ENCODE results near the gene FOXN3.

The FOXN3 gene

GRCh38 chr14:89417091-89417464, at the start of gene FOXN3:
FOXN3 (minus strand) TSS chr14:89417233; CDS start chr14:89412476, 4,757 bp downstream.
- Mint-ChIP-seq H3K36me3 (ENCODE audit: low read depth) (peaks cover 58% of the 10 kb centered on the region), H3K9me3 (no peaks in the 10 kb centered on the region), H3K27ac (peak within 1 kb of the TSS; percentile 98), H3K27me3 (no peaks in the 10 kb centered on the region), H3K4me3 (peak within 1 kb of the TSS; percentile 93), H3K4me1 (ENCODE audit: low read depth) (peaks cover 60% of the 10 kb centered on the region)
- DNase-seq, result peak; percentile 88

GRCh38 chr14:89466484-89466883, 49.5 kb upstream of the FOXN3 start:
- no peak overlapping the region for H3K4me3 Mint-ChIP-seq
- peaks cover 24% of the 10 kb centered on the region for H3K36me3 Mint-ChIP-seq (ENCODE audit: low read depth)
- H3K27me3 Mint-ChIP-seq, result no peaks in the 10 kb centered on the region
- H3K27ac Mint-ChIP-seq, result peak overlapping the region; percentile 82
- peak; percentile 45 for DNase-seq
- no peaks in the 10 kb centered on the region for H3K9me3 Mint-ChIP-seq
- peaks cover 54% of the 10 kb centered on the region for H3K4me1 Mint-ChIP-seq (ENCODE audit: low read depth)

- Mint-ChIP-seq H3K4me1 (ENCODE audit: low read depth) (peaks cover 56% of the 10 kb centered on the region), H3K9me3 (no peaks in the 10 kb centered on the region), H3K36me3 (ENCODE audit: low read depth) (peaks cover 22% of the 10 kb centered on the region), H3K27ac (no peak overlapping the region), H3K4me3 (no peak overlapping the region), H3K27me3 (no peaks in the 10 kb centered on the region)
- no peak for DNase-seq
These were observed 48.8 kb upstream of the FOXN3 start for GRCh38 chr14:89465876-89466275.

- DNase-seq, result no peak
- Mint-ChIP-seq H3K4me1 (ENCODE audit: low read depth) (peaks cover 29% of the 10 kb centered on the region), H3K4me3 (no peak overlapping the region), H3K27me3 (no peaks in the 10 kb centered on the region), H3K27ac (no peak overlapping the region), H3K36me3 (ENCODE audit: low read depth) (peaks cover 24% of the 10 kb centered on the region), H3K9me3 (no peaks in the 10 kb centered on the region)
These were observed 44.2 kb upstream of the FOXN3 start for GRCh38 chr14:89461256-89461655.

GRCh38 chr14:89458713-89459420, 41.8 kb upstream of the FOXN3 start:
- H3K36me3 Mint-ChIP-seq (ENCODE audit: low read depth), result peaks cover 12% of the 10 kb centered on the region
- no peak overlapping the region for H3K4me3 Mint-ChIP-seq
- H3K4me1 Mint-ChIP-seq (ENCODE audit: low read depth), result peaks cover 21% of the 10 kb centered on the region
- H3K27ac Mint-ChIP-seq, result peak overlapping the region; percentile 5
- DNase-seq, result no peak
- H3K9me3 Mint-ChIP-seq, result no peaks in the 10 kb centered on the region
- no peaks in the 10 kb centered on the region for H3K27me3 Mint-ChIP-seq

- no peak overlapping the region for H3K4me3 Mint-ChIP-seq
- H3K36me3 Mint-ChIP-seq (ENCODE audit: low read depth), result peaks cover 16% of the 10 kb centered on the region
- peaks cover 17% of the 10 kb centered on the region for H3K4me1 Mint-ChIP-seq (ENCODE audit: low read depth)
- no peak for DNase-seq
- no peaks in the 10 kb centered on the region for H3K27me3 Mint-ChIP-seq
- H3K9me3 Mint-ChIP-seq, result no peaks in the 10 kb centered on the region
- H3K27ac Mint-ChIP-seq, result no peak overlapping the region
These were observed 40.0 kb upstream of the FOXN3 start for GRCh38 chr14:89457007-89457406.

- no peak overlapping the region for H3K27ac Mint-ChIP-seq
- H3K27me3 Mint-ChIP-seq, result no peaks in the 10 kb centered on the region
- H3K4me1 Mint-ChIP-seq (ENCODE audit: low read depth), result peaks cover 13% of the 10 kb centered on the region
- no peak overlapping the region for H3K4me3 Mint-ChIP-seq
- H3K9me3 Mint-ChIP-seq, result no peaks in the 10 kb centered on the region
- H3K36me3 Mint-ChIP-seq (ENCODE audit: low read depth), result peaks cover 16% of the 10 kb centered on the region
- DNase-seq, result no peak
These were observed 38.4 kb upstream of the FOXN3 start for GRCh38 chr14:89455412-89455811.

GRCh38 chr14:89454996-89455395, 38.0 kb upstream of the FOXN3 start:
- DNase-seq, result no peak
- H3K4me1 Mint-ChIP-seq (ENCODE audit: low read depth), result peaks cover 12% of the 10 kb centered on the region
- H3K36me3 Mint-ChIP-seq (ENCODE audit: low read depth), result peaks cover 12% of the 10 kb centered on the region
- no peak overlapping the region for H3K27ac Mint-ChIP-seq
- no peak overlapping the region for H3K4me3 Mint-ChIP-seq
- no peaks in the 10 kb centered on the region for H3K9me3 Mint-ChIP-seq
- H3K27me3 Mint-ChIP-seq, result no peaks in the 10 kb centered on the region

GRCh38 chr14:89452281-89452680, 35.2 kb upstream of the FOXN3 start:
- Mint-ChIP-seq H3K27ac (peak overlapping the region; percentile 18), H3K36me3 (ENCODE audit: low read depth) (peaks cover 12% of the 10 kb centered on the region), H3K4me3 (no peak overlapping the region), H3K9me3 (no peaks in the 10 kb centered on the region), H3K27me3 (no peaks in the 10 kb centered on the region), H3K4me1 (ENCODE audit: low read depth) (peaks cover 26% of the 10 kb centered on the region)
- DNase-seq, result no peak

GRCh38 chr14:89451229-89451628, 34.2 kb upstream of the FOXN3 start:
- Mint-ChIP-seq H3K27me3 (no peaks in the 10 kb centered on the region), H3K4me3 (no peak overlapping the region), H3K9me3 (no peaks in the 10 kb centered on the region), H3K36me3 (ENCODE audit: low read depth) (peaks cover 16% of the 10 kb centered on the region), H3K27ac (peak overlapping the region; percentile 19), H3K4me1 (ENCODE audit: low read depth) (peaks cover 36% of the 10 kb centered on the region)
- no peak for DNase-seq

- H3K4me3 Mint-ChIP-seq, result peak overlapping the region; percentile 18
- no peak for DNase-seq
- H3K4me1 Mint-ChIP-seq (ENCODE audit: low read depth), result peaks cover 68% of the 10 kb centered on the region
- peaks cover 18% of the 10 kb centered on the region for H3K36me3 Mint-ChIP-seq (ENCODE audit: low read depth)
- H3K27me3 Mint-ChIP-seq, result no peaks in the 10 kb centered on the region
- H3K9me3 Mint-ChIP-seq, result peaks cover 6% of the 10 kb centered on the region
- peak overlapping the region; percentile 82 for H3K27ac Mint-ChIP-seq
These were observed 30.3 kb upstream of the FOXN3 start for GRCh38 chr14:89447182-89447944.

- Mint-ChIP-seq H3K4me3 (peak overlapping the region; percentile 38), H3K27me3 (no peaks in the 10 kb centered on the region), H3K4me1 (ENCODE audit: low read depth) (peaks cover 75% of the 10 kb centered on the region), H3K27ac (peak overlapping the region; percentile 94), H3K36me3 (ENCODE audit: low read depth) (peaks cover 20% of the 10 kb centered on the region), H3K9me3 (peaks cover 8% of the 10 kb centered on the region)
- peak; percentile 57 for DNase-seq
These were observed 28.4 kb upstream of the FOXN3 start for GRCh38 chr14:89445273-89445973.

GRCh38 chr14:89444516-89445125, 27.6 kb upstream of the FOXN3 start:
- peak overlapping the region; percentile 20 for H3K4me3 Mint-ChIP-seq
- DNase-seq, result no peak
- no peaks in the 10 kb centered on the region for H3K27me3 Mint-ChIP-seq
- peaks cover 20% of the 10 kb centered on the region for H3K36me3 Mint-ChIP-seq (ENCODE audit: low read depth)
- H3K9me3 Mint-ChIP-seq, result peaks cover 8% of the 10 kb centered on the region
- peak overlapping the region; percentile 94 for H3K27ac Mint-ChIP-seq
- H3K4me1 Mint-ChIP-seq (ENCODE audit: low read depth), result peaks cover 75% of the 10 kb centered on the region

GRCh38 chr14:89444044-89444443, 27.0 kb upstream of the FOXN3 start:
- Mint-ChIP-seq H3K27me3 (no peaks in the 10 kb centered on the region), H3K4me3 (peak overlapping the region; percentile 20), H3K36me3 (ENCODE audit: low read depth) (peaks cover 20% of the 10 kb centered on the region), H3K27ac (peak overlapping the region; percentile 94), H3K4me1 (ENCODE audit: low read depth) (peaks cover 74% of the 10 kb centered on the region), H3K9me3 (peaks cover 8% of the 10 kb centered on the region)
- no peak for DNase-seq

Data from activated T-cell treated with anti-CD3 and anti-CD28 coated beads, Interleukin-2, amount 50 U/mL, for 24 hours (primary cell).